ENCODE data around the gene RNF43.

DNA sequence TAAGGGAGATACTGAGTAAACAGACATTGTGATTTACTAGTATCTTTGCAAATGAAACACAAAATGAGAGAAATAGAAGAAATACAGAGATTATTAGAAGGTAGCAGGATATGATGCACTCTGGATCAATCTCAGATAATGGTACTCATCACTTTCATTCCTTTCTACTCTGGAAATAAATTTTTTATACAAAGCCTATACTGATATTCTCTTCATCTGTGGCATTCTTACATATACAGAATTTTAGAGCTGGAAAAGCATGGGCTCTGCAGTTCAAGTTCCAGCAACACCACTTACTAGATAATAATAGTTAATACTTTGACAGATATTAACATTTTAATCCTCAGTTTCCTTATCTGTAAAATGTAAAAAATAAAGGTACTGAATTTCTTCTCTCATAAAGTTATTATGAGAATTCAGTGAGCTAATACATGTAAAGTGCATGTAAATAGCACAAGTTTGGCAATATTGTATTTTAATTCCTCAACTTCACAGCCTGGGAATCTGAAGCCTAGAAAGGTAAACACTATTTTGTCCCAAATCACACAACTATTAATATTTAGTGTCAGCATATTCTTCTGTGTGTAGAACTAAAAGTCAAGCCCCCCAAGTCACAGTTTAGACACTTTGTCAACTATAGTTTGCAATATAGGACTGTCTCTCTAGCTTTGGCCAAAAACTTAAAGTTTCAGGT, 6.5 kb downstream of the RNF43 start:
- TF ChIP-seq, protein P1, sequence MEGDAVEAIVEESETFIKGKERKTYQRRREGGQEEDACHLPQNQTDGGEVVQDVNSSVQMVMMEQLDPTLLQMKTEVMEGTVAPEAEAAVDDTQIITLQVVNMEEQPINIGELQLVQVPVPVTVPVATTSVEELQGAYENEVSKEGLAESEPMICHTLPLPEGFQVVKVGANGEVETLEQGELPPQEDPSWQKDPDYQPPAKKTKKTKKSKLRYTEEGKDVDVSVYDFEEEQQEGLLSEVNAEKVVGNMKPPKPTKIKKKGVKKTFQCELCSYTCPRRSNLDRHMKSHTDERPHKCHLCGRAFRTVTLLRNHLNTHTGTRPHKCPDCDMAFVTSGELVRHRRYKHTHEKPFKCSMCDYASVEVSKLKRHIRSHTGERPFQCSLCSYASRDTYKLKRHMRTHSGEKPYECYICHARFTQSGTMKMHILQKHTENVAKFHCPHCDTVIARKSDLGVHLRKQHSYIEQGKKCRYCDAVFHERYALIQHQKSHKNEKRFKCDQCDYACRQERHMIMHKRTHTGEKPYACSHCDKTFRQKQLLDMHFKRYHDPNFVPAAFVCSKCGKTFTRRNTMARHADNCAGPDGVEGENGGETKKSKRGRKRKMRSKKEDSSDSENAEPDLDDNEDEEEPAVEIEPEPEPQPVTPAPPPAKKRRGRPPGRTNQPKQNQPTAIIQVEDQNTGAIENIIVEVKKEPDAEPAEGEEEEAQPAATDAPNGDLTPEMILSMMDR (IDR thresholded peaks at IDR 0.05): no peak
- no peak for TF ChIP-seq POLR2A (IDR thresholded peaks at IDR 0.05)
